GM23248 (cell line): ENCODE data around the gene AHI1. TPM values are rescaled to one million over a fixed set of nuclear protein-coding genes. Genes with fewer than 3 reads are reported as not detected.

Experiments used
- DNase-seq: peaks from one replicate; pipeline ENCODE4 v3.0.0-alpha.2; 2015
- H2AFZ ChIP-seq: fragments of 200-600 bp; sonication (generic); 2 replicates; pipeline ENCODE4 v1.6.1; 2016; ENCODE audit warnings: antibody characterized with exemption
- H3F3A ChIP-seq: fragments of 200-600 bp; sonication (generic); 2 replicates; pipeline ENCODE4 v1.6.1; 2016; ENCODE audit warnings: mild to moderate bottlenecking, antibody characterized with exemption, mixed run types; ENCODE audit not compliant: insufficient read depth
- H3K27ac ChIP-seq: fragments of 200-600 bp; sonication (generic); 2 replicates; pipeline ENCODE4 v1.5.1; 2016; ENCODE audit warnings: mild to moderate bottlenecking
- H3K27me3 ChIP-seq: fragments of 200-600 bp; sonication (generic); replicated peaks from 2 replicates; pipeline ENCODE4 v1.6.1; 2016; ENCODE audit warnings: mild to moderate bottlenecking; ENCODE audit not compliant: insufficient read depth
- H3K36me3 ChIP-seq: fragments of 200-600 bp; sonication (generic); 2 replicates; pipeline ENCODE4 v1.6.1; 2016; ENCODE audit warnings: low read depth, mild to moderate bottlenecking
- H3K4me1 ChIP-seq: fragments of 200-600 bp; sonication (generic); 2 replicates; pipeline ENCODE4 v1.6.1; 2016; ENCODE audit warnings: mild to moderate bottlenecking; ENCODE audit not compliant: insufficient read depth
- H3K4me2 ChIP-seq: fragments of 200-600 bp; sonication (generic); one replicate; pipeline ENCODE4 v1.6.1; 2016; ENCODE audit warnings: mild to moderate bottlenecking; ENCODE audit not compliant: unreplicated experiment
- H3K4me3 ChIP-seq: fragments of 200-600 bp; sonication (generic); 2 replicates; pipeline ENCODE4 v1.5.1; 2016; ENCODE audit warnings: mild to moderate bottlenecking
- H3K79me2 ChIP-seq: fragments of 200-600 bp; sonication (generic); 2 replicates; pipeline ENCODE4 v1.6.1; 2016; ENCODE audit warnings: mild to moderate bottlenecking; ENCODE audit not compliant: insufficient read depth
- H3K9ac ChIP-seq: fragments of 200-600 bp; sonication (generic); 2 replicates; pipeline ENCODE4 v1.6.1; 2016; ENCODE audit warnings: mild to moderate bottlenecking
- H3K9me2 ChIP-seq: fragments of 200-600 bp; sonication (generic); 2 replicates; pipeline ENCODE4 v1.6.1; 2016; ENCODE audit warnings: mixed run types, mild to moderate bottlenecking, moderate library complexity; ENCODE audit not compliant: insufficient read depth
- H3K9me3 ChIP-seq: fragments of 200-600 bp; sonication (generic); one replicate; pipeline ENCODE4 v1.6.1; 2017; ENCODE audit warnings: low read depth
- H4K20me1 ChIP-seq: fragments of 200-600 bp; sonication (generic); 2 replicates; pipeline ENCODE4 v1.6.0; 2016; ENCODE audit not compliant: insufficient read depth
- EZH2 ChIP-seq: fragments of 200-600 bp; sonication (generic); IDR thresholded peaks from 2 replicates; pipeline ENCODE4 v1.6.1; 2018; ENCODE audit warnings: antibody characterized with exemption, mild to moderate bottlenecking; ENCODE audit not compliant: insufficient read depth, poor library complexity, severe bottlenecking
- EZH2phosphoT487 ChIP-seq: fragments of 200-600 bp; sonication (generic); IDR thresholded peaks from 2 replicates; pipeline ENCODE4 v1.6.1; 2018; ENCODE audit warnings: antibody characterized with exemption, moderate library complexity, mild to moderate bottlenecking, low read depth; ENCODE audit not compliant: insufficient read depth
- WGBS, 2 experiments: methylation state at CpG; one replicate each; pipeline ENCODE4 v1.1.6; 2015 to 2017; ENCODE audit warnings: low lambda C conversion rate in 2 of 2, low coverage in 1 of 2; ENCODE audit errors: missing lambda C conversion rate in 2 of 2; 5-methylcytosine and 5-hydroxymethylcytosine counted together
- in situ Hi-C: fragments of 300-500 bp; cut with MboI; formaldehyde crosslinking; loops from 2 replicates; pipeline ENCODE4 v1.15.0; 2020
- polyA plus RNA-seq: library from polyadenylated mRNA; unstranded; fragments of >200 nt; fragmentation: Nextera tagmentation; extraction: Ambion mirVana; gene quantifications from 2 replicates; pipeline ENCODE4 v1.2.1, GENCODE V29; 2016
- total RNA-seq: library from RNA; depleted of rRNA; stranded (reverse); fragments of >200 nt; shearing (Covaris generic); gene quantifications from 2 replicates; pipeline ENCODE4 v1.2.3, GENCODE V29; 2014

Gene AHI1
- total and polyA plus RNA-seq, 2 experiments from 2014 or later, result 11.1 to 25.9 TPM

GRCh38 chr6:135261872-135262725 lies 235.4 kb downstream of the AHI1 start:
- Histone ChIP-seq H3F3A (no peaks in the 10 kb centered on the region), H3K9me3 (no peaks in the 10 kb centered on the region), H3K4me1 (no peaks in the 10 kb centered on the region), H3K9me2 (no peaks in the 10 kb centered on the region), H3K4me2 (no peak overlapping the region), H3K27ac (no peak overlapping the region), H2AFZ (no peak overlapping the region), H4K20me1 (no peaks in the 10 kb centered on the region), H3K36me3 (no peaks in the 10 kb centered on the region), H3K9ac (no peak overlapping the region), H3K27me3 (peaks cover 8% of the 10 kb centered on the region; the same call in 1 of the 2 replicates), H3K79me2 (no peaks in the 10 kb centered on the region), H3K4me3 (no peak overlapping the region)
- WGBS, 2 experiments, result 77 to 81% methylated on average over 15 of the region's 15 CpGs
- TF ChIP-seq EZH2, result no peak
- no peak for TF ChIP-seq EZH2phosphoT487
- in situ Hi-C loops, result no loop called here
- no peak for DNase-seq

- no peak overlapping the region for H3K4me3 ChIP-seq
- no peaks in the 10 kb centered on the region for H3K36me3 ChIP-seq
- no peak for DNase-seq
- no peaks in the 10 kb centered on the region for H3K9me3 ChIP-seq
- H2AFZ ChIP-seq, result no peak overlapping the region
- no peaks in the 10 kb centered on the region for H3K4me1 ChIP-seq
- TF ChIP-seq EZH2, result no peak
- no peak for TF ChIP-seq EZH2phosphoT487
- in situ Hi-C loops, result no loop called here
- peaks cover 8% of the 10 kb centered on the region; the same call in 1 of the 2 replicates for H3K27me3 ChIP-seq
- H3K9me2 ChIP-seq, result no peaks in the 10 kb centered on the region
- no peaks in the 10 kb centered on the region for H4K20me1 ChIP-seq
- no peak overlapping the region for H3K27ac ChIP-seq
- H3K79me2 ChIP-seq, result no peaks in the 10 kb centered on the region
- no peaks in the 10 kb centered on the region for H3F3A ChIP-seq
- no peak overlapping the region for H3K4me2 ChIP-seq
- WGBS, 2 experiments, result 66 to 76% methylated on average over 4 of the region's 4 CpGs
- no peak overlapping the region for H3K9ac ChIP-seq
These were observed 236.9 kb downstream of the AHI1 start for GRCh38 chr6:135260612-135261011.

GRCh38 chr6:135258970-135259369 lies 238.6 kb downstream of the AHI1 start:
- H3F3A ChIP-seq, result no peaks in the 10 kb centered on the region
- no peak overlapping the region for H3K4me2 ChIP-seq
- no peaks in the 10 kb centered on the region for H3K36me3 ChIP-seq
- WGBS, 2 experiments, result 68 to 76% methylated on average over 6 of the region's 6 CpGs
- H3K4me1 ChIP-seq, result no peaks in the 10 kb centered on the region
- H3K9me3 ChIP-seq, result no peaks in the 10 kb centered on the region
- no peak overlapping the region for H3K27ac ChIP-seq
- H3K9me2 ChIP-seq, result no peaks in the 10 kb centered on the region
- no peaks in the 10 kb centered on the region for H3K79me2 ChIP-seq
- H3K4me3 ChIP-seq, result no peak overlapping the region
- peaks cover 8% of the 10 kb centered on the region; the same call in 1 of the 2 replicates for H3K27me3 ChIP-seq
- no peak for DNase-seq
- H2AFZ ChIP-seq, result no peak overlapping the region
- H3K9ac ChIP-seq, result no peak overlapping the region
- TF ChIP-seq EZH2 (no peak), EZH2phosphoT487 (no peak)
- in situ Hi-C loops, result no loop called here
- H4K20me1 ChIP-seq, result no peaks in the 10 kb centered on the region

- in situ Hi-C loops, result no loop called here
- Histone ChIP-seq H3K4me3 (no peak overlapping the region), H3K4me1 (no peaks in the 10 kb centered on the region), H3K27me3 (peaks cover 8% of the 10 kb centered on the region; the same call in 1 of the 2 replicates), H2AFZ (no peak overlapping the region), H3K36me3 (no peaks in the 10 kb centered on the region), H3K9me3 (no peaks in the 10 kb centered on the region), H3K9me2 (no peaks in the 10 kb centered on the region), H3K27ac (no peak overlapping the region), H3F3A (no peaks in the 10 kb centered on the region), H3K79me2 (no peaks in the 10 kb centered on the region), H3K4me2 (no peak overlapping the region), H3K9ac (no peak overlapping the region), H4K20me1 (no peaks in the 10 kb centered on the region)
- WGBS, 2 experiments, result 48 to 59% methylated on average over 2 of the region's 2 CpGs
- TF ChIP-seq EZH2, result no peak
- TF ChIP-seq EZH2phosphoT487, result no peak
- DNase-seq, result no peak
These were observed 239.7 kb downstream of the AHI1 start for GRCh38 chr6:135257631-135258405.
